ENCODE data around the gene IQCE.
"Not testable (repeated sequence)": the region's sequence is repeated elsewhere in the genome, so short reads cannot be mapped to it uniquely, and the experiment has no call there.

IQCE gene

DNA sequence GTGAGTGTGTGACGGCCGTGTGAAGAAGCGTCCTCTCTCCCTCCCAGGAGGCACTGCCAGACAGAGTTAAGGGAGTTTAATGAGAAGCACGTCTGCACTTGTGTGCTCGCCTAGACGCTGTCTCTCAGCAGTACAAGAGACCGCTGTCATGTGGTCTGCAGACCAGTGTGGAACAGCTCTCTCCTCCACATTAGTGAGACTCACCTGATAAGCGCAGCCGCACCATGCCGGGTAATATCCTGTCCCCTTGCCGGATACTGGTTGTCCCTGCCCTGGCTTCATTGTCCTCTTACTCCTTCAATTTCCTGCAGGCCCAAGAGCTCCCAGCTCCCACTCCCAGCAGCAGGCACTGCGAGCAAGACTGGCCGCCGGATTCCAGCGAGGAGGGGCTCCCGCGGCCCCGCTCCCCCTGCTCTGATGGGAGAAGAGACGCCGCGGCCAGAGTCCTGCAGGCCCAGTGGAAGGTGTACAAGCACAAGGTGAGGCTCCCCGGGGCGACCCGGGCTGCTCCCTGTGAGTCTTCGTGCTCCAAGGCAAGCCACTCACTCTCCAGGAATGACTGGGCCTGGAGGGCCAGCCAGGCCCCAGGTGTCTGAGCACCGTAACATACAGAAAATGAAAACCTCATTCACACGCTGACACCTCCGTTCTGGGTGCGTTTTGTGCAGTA lies 39.5 kb downstream of the IQCE start:
- no peak for DNase-seq

DNA sequence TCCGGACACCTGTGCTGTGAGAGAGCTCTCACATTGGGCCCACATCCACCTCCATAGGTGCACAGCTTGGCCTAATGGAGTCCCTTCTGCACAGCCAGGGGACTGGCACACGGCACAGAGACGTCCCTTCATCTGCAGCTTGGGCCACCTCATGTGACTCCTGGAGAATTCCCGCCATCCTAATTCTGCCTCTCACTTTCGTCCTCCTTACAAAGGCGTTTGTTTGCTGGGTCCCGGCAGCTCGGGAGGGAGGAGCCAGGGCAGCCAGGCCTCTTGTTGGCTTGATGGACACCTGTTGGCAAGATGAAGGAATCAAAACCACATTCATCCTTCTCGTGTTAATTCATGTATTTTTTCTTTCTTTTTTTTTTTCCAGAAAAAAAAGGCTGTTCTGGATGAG lies 42.3 kb downstream of the IQCE start:
- no peak for DNase-seq

GRCh38 chr7:2601907-2602306 lies 43.1 kb downstream of the IQCE start:
- no peak for DNase-seq

- no peak for DNase-seq
Measured at GRCh38 chr7:2602406-2603043, 43.7 kb downstream of the IQCE start.

DNA sequence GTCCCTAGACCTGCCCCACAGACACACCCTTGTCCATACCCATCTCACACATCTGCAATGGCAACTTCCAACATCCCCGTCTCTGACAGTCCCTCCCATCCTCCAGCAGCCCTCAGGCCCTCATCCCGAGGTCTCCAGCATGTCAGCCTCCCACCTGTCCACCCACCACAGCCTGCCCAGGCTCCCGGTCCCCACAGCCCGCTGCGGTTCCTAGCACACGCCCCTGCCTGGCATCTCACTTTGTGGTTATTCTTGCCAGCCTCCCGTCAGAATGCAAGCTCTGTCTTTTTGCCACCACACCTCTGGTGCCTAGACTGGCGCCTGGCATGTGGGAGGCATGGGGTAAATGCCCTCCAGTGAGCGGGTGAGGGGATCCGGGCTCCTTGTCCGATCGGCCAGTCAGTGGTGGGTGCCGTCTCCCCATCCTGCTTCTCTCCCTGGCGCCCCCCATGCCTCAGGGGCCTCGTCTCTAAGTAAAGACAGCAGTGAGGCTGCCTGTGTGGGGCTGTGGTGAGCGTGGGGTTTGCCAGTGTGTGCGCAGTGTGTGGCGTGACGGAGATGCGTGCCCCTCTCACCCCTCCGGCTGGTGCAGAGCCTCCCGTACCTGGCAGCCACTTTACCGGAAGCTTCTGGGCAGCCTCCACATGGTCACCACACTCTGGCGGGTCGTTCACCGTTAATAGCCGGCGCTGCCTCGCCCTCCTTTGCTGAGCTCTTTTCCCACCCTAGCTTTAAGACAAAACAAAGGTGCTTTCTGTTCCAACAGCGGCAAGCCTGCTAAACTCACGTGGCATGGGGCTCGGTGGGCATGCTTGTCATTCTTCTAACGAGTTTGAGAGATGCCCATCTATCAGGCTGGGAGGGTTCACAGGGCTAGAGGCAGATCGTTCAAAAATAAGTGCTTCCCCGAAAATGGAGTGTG lies 44.5 kb downstream of the IQCE start:
- no peak for DNase-seq

GRCh38 chr7:2604608-2605174 lies 45.9 kb downstream of the IQCE start:
- no peak for DNase-seq

DNA sequence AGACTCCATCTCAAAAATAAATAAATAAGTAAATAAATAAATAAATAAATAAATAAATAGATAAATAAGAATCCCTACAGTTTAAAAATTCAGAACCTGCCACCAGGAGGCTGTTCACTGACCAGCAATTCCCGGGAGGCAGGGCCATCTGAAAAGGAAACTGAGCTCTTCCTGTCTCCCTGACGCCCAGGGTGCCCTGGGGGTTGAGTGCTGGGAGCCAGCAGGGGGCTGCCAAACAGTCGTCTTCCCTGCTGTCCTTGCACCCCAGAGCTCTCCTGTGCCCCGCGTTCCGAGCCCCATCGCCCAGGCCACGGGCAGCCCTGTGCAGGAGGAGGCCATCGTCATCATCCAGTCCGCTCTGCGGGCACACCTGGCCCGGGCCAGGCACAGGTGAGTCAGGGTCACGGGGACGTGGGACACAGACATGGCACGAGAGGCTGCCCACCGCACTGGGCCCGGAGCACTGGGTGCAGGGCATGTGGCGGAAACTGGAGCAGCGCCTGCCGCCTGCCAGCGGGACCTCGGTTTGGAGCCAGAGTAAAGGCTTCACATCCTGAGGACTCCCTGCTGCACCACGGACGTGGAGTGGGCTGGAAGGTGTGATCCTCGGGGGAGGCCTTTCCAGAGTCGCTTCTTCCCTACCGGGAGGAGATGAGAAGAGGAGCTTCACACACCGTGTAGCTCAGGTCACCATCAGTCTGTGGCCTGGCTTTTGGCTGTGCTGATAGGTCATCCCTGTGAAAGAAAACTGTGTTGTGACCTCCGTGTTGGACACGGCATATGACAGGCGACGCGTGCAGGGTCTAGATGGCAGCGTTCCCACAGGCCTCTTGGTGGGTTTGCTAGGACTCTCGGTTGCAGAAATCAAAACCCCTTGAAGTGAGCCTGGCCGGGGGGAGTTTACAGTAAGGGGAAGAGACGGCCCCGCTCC lies 47.1 kb downstream of the IQCE start:
- DNase-seq: no peak

DNA sequence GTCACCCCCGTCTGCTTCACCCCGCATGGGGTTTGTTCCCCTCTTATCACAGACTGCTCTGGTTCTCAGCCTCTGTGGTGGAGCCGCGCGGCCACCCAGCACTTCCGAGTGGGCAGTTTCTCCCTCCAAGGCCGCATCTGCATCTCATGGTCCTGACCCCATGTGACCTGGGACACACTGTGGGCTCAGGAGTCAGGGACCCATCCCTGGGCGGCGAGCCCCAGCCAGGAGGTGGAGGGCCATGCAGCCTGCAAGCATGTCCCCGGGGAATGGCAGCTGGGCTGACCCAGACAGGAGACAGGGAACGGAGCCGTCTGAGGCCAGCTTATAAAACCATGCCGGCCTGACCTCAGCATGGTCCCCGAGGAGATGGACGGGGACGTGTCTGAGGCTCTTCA lies 47.8 kb downstream of the IQCE start:
- no peak for DNase-seq

GRCh38 chr7:2607122-2607922 lies 48.5 kb downstream of the IQCE start:
- DNase-seq: peak in 3 of 58 donors; percentile 32 to 49 (median 42)

DNA sequence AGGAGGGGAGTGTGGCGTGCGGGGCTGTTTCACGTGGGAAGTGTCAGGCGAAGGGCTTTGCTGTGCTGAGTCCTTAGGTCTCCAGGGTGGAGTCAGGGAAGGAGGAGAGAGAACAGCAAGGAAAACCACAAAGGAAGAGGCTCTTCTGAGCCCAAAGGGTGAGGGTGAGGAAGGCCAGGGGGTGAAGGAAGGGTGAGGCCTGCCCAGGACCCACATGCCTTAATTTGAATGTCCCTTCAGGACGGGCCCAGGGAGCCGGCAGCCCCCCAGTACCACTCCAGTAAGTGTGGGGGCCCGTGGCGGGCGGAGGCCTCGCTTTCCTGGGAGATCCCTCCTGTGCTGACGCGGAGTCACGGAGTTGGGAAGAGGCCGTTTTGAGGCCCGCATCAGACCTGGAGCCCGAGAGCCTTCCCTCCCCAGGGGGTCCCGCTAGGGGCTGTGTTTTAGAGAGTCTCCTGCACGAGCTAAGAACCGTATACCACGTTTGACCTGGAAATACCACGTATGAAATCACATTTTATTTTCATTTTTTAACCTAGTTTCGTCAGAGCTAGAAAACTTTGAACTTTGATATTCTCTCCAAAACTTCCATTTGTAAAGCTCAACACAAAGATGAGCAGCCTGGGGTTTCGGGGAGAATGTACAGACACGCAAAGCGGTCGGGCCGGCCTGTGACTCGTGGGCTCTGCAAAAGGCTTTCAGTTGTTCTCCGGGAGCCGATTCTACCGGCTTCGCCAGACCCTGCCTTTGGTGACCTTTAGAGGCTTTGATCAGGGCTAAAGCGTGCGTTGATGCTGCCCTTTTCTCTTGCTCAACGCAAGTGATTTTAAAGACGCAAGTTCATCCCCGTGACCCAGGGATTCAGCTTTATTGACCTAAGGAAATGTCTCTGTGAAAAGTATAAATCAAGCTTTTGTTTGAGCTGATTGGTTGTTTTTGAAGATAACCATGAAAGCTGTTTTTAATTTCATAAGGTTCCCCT lies 49.4 kb downstream of the IQCE start:
- DNase-seq: no peak

DNA sequence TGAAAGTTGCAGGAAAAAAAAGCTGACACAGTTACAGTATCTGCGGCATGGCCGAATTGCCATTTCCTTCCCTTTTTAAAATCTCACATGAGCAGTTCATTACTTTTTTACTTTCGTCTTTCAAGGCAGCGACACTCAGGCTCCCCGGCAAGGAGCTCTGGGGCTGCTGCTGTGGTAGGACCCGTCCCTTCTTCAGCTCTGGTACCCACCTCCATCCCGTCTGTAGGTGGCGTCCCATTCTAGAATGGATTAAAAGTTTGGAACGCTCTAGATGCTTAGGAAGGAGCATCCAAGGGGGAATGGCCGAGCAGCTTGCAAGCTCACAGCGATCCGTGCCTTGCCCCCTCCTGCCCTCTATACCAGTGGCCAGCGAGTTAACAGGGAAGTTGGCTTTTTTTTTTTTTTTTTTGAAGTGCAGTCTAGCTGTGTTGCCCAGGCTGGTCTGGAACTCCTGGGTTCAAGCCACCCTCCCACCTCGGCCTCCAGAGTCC lies 50.2 kb downstream of the IQCE start:
- peak in 1 of 58 donors; percentile 22 for DNase-seq

DNA sequence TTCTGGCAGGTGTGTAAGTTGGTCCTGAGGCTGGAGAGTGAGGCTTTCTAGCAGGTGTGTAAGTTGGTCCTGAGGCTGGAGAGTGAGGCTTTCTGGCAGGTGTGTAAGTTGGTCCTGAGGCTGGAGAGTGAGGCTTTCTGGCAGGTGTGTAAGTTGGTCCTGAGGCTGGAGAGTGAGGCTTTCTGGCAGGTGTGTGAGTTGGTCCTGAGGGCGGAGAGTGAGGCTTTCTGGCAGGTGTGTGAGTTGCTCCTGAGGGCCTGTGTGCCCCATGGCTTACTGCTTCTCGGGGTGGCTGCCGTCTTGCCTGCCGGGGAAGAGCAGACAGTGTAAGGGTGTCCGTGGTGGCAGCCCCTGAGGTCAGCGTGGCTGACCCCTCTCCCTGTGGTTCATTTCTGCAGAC lies 50.9 kb downstream of the IQCE start:
- DNase-seq: not testable (repeated sequence)

DNA sequence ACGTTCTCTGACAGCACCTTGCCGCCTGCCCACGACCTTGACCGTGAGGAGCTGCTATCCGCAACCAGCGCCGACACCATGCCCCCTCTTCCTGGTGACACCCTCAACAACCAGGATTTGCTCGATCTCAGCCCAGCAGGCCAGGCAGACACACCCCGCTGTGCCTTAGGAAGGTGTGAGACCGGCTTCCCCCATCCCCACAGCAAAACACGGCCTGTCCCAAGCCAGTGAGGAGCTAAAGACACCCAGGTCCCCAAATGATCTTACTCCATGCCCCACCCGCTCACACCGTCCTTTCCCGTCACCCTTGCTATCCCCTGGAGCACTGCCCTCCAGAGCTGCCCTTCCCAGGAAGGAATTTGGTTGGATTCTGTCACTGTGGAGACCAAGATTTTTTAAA lies 51.7 kb downstream of the IQCE start:
- DNase-seq: no peak

- DNase-seq: no peak
Measured at GRCh38 chr7:2610898-2611297, 52.1 kb downstream of the IQCE start.

DNA sequence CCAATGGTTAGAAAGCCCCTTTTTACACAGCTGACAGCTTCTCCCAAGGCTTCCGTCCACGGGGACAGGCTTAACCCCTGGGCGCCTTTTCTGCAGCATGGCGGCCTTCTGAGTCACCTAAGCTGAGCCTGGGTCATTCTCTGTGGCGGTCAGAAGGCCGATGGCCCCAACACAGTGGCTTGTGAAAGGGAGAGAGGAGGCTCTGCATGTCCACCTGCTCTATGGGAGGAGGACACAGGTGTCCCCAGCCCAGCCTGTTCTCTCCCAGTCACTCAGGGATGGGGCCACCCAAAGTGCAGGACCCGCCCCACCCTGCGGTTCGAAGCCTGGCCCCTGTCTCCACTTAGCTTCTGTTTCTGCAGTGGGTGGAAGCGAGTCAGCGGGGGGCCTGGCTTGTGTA lies 52.6 kb downstream of the IQCE start:
- no peak for DNase-seq

DNA sequence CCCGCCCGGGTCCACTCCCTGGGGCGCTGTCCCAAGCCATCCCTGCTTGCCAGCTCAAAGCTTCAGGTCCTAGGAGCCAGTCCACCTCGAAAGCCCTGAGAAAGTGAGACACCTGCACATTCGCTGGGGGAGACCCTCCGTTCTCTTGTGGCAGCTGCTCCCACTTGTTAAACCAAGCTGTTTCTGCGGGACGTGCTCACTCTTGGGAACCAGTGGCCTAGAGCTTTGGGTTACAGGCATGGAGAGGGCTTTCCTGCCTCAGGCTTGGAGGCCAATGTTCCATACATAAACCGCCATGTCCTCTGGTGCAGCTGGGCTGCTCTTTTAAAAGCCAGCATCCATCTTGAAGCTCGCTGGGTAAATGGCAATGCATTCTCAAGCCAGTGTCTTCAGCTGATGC lies 53.1 kb downstream of the IQCE start:
- DNase-seq: no peak

DNA sequence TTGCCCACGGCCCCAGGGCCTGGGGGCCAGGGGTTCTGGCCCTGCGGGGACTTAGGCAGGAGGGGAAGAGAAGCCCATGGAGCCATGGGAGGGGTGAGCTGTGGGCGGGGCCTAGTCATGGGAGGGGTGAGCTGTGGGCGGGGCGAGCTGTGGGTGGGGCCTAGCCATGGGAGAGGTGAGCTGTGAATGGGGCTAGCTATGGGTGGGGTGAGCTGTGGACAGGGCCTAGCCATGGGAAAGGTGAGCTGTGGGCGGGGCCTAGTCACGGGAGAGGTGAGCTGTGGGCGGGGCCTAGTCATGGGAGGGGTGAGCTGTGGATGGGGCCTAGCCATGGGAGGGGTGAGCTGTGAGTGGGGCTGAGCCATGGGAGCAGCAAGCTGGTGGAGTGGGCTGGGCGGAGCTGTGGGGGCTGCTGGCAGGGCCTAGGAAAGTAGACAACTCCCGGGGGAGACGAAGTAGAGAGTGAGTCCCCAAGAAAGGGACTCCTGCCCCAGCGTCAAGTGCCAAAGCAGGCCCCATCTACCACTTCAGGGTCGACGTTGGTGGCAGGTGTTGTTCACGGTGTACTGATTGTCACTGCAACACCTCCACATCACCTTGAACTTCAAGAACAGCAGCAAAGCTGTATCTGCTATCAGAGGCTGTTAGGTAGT lies 53.8 kb downstream of the IQCE start:
- DNase-seq: no peak
